GM21390 (cell line): ENCODE results near the gene LAMA1.
"Not testable (repeated sequence)": the region's sequence is repeated elsewhere in the genome, so short reads cannot be mapped to it uniquely, and the experiment has no call there.

ENCODE experiments used
- ATAC-seq: cut with Tn5 transposase; IDR thresholded peaks from one replicate; pipeline ENCODE4 v1.9.1; 2021; ENCODE audit not compliant: unreplicated experiment

The LAMA1 gene

DNA sequence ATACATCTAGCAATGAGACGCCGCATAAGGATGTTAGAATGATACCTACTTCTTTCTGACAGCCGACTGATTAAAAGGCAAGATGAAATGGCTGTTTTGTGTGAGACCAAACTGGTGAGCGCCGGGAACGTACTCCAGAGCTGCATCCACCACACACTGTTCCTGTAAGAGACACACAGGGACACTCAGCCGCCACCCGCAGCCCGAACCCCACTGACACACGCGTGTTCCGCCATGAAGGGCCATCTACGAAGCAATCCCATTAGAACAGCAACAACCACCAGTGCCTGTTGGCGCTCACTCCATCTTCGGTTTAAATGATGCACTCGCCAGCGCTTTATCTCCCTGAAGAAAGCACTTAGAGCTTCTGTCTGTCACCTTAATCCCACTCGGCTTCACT lies 162.3 kb downstream of the LAMA1 start:
- ATAC-seq, result no peak

DNA sequence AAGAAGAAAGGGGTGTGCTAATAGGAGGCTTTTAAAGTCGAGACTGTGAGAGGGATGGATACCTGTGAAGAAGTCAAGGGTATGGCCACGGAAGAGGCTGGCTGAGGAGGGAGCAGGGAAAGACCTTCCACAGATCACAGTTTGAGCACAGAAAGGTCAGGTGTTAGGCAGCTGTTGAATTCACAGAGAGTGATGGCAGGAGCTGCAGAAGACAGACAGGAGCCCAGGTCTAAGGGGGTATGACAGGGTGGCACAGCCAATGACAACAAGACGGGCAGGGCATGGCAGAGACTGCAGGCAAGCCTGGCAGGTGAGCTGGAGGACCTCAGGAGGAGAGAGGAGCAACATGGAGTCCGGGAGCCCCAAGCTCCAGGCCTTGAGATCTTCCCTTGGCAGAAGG lies 163.1 kb downstream of the LAMA1 start:
- no peak for ATAC-seq

DNA sequence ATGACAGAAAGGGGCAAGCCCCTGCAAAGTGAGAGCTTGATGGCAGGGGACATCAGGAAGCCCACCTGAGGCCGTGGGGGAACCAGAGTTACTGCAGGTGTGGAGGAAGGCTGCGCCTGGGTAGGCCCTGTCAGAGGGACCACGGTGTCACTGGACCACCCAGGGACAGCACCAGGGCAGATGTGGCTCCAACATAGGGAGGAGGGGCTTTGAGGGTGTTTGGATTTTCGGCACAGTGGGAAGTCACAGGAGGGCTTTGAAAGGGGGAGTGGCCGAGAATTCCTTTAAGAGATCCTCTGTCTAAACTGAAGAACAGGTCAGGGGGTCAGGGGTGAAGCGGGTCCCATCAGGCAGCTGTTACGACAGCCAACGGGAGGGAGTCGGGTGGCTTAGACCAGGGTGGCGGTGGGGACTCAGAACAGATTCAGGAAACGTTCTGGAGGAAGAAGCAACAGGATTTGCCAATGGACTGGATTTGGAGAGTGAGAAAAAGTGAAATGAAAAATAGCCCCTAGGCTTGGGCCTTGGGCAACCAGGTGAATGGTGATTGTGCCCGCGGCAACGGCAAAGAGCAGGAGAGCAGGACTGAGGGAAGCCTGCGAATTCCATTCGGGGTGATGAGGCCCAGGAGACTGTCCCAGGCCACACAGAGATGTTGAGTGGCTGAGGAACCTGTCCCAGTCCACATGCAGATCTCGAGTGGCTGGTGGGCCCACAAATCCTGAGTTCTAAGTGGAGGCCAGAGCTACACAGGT lies 166.1 kb downstream of the LAMA1 start:
- no peak for ATAC-seq

DNA sequence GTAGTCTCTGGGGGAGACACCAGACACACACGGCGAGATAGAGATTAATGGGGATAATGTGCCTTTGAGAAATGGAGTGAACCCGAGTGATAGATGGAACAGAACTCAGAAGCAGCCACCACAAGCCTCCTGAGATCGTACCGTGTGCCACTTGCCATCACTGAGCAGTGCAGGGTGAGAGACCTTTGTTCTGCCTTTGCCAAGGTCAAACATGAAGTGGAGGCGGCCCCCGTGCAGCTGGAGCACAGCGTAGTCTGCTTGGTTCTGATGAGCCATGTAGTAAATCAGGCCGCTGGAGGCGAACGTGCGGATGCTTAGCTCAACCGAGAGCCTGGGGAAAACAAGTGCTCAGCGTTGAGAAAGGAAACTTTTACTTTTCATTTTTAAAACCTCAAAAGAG lies 167.0 kb downstream of the LAMA1 start:
- ATAC-seq, result no peak

DNA sequence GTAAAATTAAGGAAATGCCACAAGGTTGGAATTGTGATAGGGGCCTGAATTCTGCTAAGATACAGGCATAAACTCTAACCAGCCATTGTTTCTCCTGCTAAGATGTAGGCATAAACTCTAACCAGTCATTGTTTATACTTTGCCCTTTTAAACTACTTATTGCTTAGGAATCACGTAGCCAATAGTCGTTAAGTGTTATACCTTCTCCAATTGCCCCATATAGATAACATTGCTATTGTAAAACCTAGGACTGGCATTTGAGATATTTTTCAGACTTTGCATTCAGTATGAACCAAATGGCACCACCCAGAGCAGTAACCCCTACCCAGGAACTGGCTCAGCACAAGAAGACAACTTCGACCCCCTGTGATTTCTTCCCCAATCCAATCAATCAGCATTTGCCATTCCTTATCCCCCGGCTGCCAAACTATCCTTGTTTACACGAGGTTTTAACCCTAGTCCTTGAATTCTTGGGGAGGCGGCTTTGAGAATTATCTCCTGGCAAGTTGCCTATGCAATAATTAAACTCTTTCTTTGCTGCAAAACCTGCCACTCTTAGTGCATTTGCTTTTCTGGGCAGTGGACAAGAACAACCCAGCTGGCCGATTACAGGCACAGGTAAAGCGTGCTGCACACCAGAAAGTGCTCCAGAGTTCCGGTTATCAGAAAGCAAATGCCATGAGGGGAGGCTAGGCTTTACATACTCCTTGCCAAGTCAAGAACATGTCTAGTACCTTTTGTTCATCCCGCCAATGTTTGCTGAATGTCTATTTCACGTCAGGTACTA lies 167.6 kb downstream of the LAMA1 start:
- ATAC-seq, result no peak

DNA sequence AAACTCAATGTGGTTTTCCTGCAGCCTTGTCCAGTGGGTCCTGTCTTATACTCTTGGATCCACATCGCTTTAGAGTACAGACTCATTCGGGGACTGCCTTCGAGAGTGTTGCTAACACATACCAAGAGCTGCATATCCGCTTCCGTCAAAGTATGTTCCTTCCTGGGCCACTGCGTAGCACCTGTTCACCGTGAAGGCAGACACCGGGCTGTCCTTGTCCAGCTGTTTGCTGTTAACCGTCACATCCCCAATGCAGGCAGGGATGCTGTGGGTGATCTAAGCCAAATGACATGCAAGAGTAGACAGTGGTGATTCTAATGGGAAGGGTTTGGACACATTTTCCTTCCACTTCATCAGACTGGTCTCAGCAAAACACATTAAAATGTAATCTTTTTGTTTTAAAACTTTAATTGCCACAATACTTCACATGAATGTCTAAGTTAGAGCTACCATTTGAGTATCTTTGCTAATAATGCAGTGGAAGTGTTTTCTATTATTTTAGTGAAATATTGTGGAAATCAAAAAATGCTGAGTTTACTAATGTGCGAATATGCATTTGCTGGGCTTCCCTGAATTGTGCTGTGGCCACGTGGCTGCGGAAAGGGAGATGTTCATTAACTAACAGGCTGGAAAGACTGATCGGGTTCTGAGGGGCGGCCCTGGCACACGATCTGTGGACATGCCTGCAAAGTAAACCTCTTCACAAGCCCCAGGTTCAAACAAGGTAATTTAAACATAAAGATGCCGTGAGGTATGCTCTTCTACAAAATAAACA lies 169.1 kb downstream of the LAMA1 start:
- ATAC-seq, result no peak

DNA sequence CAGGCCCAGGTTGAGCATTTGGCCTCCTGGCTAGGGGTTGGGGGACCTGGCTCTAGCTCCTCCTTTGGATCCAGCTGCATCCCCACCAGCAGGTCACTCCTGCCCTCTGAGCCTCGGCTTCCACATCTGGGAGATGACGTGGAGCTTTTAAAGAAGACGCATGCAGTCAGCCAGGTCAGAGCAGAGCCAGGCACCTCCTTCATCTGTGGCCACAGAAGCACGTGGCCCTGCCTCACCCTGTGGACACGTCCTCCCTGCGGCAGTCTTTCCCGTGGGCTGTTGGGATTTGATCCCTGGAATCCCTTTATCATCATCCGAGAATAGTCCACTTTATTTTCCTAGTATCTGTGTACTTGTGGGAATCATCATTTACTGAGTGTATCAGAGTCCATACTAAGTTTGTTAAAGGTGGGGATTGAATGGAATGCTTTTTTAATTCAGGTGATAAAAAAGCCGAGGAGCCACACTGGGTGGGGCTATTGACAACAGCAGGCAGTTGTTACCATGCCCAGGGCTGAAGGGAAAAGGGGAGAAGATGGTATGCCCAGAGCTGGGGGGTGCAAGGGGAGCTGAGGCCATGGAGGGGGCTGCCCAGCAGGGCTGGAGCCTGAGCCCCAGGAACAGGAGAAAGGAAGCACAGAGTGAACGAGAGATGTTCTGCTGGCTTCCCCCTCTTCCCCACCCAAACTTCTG lies 170.1 kb downstream of the LAMA1 start:
- no peak for ATAC-seq

DNA sequence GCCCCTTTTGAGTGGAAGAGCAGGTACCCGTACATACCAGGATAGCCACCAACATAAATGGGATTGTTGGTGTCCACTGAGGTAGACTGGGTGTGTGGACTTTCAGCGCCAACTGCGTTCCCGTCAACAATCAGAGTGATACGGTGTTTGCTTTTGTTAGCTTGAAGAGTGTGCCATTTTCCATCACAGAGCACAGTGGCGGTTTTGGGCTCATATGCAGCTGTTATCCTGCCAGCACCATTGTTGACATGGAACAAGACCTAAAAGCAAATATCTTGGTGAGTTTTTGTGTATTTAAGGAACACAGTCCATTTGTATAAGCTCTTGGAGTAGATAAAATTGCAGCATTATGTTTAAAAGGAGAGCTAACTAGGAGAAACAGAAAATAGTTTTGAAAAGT lies 174.5 kb downstream of the LAMA1 start:
- no peak for ATAC-seq

DNA sequence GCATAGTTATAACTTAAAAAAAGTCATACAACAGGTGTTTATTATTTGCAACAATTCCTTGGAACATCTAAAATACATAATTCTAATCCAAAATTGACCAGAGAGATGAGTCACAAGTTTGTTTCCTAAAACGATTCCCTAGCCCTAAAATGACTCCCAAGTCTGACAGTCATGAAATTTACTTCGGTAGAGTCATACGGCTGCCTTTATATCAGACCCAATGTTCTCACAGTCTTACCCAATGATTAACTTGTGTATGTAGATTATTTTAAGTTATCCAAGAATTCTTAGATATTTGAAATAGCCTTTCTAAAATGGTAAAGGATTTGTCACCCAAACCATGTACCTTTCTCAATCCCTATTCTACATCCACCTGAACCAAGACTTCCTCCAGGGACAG lies 174.9 kb downstream of the LAMA1 start:
- ATAC-seq, result no peak

DNA sequence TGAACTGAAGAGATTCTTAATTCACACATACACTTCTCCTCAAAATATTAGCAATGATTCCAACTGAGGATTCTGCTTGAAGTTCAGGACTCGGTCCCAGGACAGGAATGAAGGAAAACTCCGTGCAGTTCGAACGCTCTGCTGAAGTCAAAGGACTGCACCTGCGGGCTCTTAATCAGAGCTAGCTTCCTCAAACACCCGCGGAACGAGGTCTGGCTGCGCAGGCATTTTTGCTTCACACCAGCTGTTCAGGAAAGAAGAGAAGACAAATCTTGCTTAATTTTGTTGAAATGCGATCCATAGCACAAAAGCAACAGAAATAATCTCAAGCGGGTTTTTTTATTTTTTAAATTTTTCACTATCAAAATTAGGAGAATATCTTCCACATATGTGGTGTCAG lies 175.6 kb downstream of the LAMA1 start:
- ATAC-seq, result no peak

DNA sequence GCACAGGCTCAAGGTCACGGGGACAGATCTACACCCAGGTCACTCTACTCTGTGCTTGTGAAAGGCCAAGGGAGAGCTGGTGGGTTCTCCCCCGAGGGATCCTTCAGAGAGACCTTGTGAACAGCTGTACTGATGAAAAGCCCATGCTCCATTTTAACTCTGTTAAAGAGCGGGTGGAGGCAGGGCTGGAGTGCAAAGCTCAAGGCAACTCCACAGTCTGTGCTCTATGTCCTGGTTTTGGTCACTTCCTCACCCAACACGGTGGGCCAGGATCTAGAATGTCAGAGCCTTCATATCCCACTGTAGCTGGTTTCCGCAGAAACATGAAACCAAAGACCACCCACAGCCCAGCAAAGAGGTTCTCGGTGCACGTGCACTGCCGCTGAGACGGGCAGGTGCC lies 177.1 kb downstream of the LAMA1 start:
- ATAC-seq, result no peak

DNA sequence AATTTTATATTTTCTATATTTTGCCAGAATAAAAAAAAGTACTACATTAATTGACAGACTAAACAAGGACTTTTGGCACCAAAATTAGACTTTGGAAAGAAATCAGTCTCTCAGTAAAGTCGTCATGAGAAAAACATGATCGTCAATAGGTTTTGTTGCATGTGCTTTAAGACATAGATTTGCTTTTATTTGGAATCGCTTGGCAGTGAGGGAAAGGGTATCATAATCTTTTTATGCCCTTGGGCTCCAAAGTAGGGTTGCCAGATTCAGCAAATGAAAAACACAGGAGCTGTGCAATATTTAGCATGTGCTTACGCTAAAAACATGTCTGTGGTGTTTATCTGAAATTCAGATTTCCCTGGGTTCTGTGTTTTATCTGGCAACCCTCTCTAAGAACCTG lies 177.6 kb downstream of the LAMA1 start:
- no peak for ATAC-seq

DNA sequence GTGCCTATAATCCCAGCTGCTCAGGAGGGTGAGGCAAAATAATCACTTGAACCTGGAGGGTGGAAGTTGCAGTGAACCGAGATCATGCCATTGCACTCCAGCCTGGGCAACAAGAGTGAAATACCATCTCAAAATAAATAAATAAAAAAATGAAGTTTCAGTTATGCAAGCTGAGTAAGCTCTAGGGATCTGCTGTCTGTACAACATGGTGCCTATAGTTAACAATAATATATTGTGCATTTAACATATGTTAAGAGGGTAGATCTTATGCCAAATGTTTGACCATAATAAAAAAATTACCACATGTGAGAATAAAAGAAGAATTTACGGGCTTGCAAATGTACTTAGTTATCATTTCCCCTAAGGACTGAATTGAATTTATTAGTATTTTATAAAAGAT lies 179.2 kb downstream of the LAMA1 start:
- ATAC-seq, result not testable (repeated sequence)

DNA sequence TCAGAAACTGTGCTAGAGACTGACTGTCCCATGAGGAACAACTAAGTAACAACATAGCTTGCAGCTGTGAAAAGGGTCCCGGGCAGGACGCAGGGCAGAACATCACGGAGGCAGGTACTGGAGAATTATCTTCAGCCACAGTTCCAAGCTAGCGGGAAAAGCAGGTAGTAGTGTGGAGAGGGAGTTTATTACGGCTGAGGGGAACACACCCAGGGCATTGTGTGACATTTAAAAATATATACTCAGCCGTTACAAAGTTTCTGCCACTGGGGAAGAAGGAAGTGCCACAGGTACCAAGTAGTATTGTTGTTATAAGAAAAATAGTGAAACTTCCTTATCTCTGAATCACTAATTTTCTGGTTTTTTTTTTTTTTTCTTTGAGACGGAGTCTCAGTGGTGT lies 179.6 kb downstream of the LAMA1 start:
- no peak for ATAC-seq

DNA sequence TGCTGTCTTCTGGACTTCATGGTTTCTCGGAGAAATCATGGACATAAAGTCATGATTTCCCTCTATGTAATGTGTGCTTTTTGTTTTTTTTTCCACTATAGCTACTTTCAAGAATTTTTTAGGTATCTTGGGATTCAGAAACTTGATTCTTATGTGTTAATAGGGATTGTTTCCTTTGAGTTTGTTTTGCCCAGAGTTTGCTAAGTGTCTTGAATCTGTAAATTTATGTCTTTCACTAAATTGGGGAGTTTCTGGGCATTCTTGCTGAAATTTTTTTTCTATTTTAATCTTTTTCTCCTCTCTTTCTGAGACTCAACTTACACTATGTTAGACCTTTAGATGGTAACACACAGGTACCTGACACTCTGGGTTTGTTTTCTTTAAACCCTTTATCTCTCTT lies 182.7 kb downstream of the LAMA1 start:
- ATAC-seq, result no peak

DNA sequence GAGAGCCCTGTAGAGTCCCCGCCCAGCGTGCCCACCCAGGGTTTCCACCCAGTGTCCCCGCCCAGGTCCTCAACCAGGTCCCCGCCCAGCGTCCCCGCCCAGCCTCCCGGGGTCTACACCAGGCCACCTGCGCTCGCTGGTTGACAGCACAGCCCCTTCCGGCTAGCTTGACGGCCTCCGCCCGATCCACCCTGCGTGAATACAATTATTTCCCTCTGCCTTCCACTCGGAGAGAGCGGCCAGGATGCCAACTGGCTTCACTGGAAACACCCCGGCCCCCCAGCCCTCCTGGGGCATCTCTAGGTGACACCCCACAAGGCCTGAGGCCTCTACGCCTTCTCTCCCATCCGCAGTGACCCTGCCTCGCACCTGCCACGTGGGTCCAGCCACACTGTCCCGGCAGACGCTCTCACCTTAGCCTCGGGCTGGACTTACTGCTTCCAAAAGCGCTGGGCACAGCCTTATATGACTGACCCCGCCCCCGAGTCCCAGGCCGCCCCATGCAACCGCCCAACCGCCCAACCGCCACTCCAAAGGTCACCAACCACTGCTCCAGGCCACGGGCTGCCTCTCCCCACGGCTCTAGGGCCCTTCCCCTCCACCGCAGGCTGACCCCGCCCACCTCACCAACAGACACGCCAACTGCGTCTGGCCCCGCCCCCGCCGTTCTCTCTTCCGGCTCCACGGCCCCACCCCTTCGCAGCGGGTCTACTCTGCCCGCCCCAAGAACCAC lies 188.1 kb downstream of the LAMA1 start:
- ATAC-seq, result no peak

DNA sequence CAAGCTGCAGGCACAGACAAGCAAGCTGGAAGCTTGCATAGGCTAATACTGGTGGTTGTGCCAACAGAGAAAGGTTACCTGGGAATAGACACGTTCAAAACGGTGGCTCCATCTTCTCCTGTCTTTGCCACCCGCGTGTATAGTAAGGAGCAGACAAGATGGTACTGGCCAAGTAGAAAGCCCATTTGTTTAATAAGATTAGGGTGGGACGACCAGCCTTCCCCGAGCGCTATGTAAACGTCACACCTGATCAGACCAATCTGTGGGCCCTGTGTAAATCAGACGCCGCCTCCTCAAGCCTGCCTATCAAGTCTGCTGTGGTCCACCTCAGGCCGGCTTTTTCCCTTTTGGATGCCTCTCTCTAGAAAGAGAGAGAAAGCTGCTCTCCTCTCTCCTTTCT lies 189.2 kb downstream of the LAMA1 start:
- ATAC-seq, result no peak

DNA sequence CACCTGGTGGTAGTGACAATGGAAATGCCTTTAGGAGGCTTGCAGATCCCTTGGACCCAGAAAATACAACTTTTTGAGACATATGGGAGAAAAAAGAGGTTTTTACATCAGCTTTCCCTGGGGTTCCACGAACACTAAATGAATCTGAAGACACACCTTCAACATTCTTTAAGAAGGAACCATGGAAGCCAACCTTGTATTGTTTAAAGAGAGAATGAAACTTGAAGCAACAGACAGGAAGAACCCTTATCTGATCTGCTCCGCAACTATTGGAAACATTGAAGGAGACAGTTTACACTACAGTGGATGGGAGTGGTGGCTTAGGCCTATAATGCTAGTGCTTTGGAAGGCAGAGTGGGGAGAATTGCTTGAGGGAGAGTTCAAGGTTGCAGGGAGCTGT lies 190.4 kb downstream of the LAMA1 start:
- ATAC-seq, result no peak

DNA sequence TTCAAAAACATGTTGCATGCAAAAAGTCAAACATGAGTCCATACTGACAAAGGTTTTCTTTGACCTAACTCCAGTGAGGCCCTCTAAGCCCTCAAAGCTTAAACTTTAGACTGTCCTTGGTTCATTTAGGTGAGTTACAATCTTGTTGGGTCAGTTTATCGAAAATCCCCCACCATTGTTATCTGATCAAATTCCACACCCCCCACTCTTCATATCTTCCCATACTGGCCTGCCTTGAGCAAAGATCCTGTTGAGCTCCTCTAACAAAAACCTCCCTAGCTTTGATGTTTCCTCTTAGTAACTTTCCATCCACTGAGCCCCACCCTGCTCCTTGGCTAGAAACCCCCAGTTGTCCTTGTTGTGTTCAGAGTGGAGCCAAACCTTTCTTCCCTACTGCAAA lies 194.4 kb downstream of the LAMA1 start:
- ATAC-seq, result no peak

DNA sequence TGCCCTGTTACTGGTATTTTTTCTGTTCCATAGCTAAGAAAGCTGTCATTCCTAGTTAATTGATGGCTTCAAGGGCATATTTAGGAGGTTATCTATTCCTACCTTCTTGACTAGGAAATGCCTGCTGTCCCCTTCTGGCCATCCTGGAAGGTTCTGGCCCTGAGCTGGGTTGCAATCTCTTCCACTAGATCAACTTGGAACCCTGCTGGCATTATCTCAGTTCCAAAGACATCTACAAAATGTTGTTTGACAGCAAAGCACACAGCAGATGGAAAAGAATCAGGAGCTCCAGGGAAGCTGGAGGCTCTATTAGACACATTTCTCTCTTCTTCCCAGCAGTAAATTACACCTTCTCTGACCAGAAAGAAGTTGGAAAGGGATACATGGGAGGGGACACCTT lies 196.0 kb downstream of the LAMA1 start:
- no peak for ATAC-seq
